HUES6 (cell line): ENCODE data around the gene ZNF236.

Experiments used
- H3K27ac ChIP-seq: 2 replicates; pipeline ENCODE4 v1.7.0; 2013; ENCODE audit warnings: low read depth, mild to moderate bottlenecking, low read length, inconsistent platforms
- H3K27me3 ChIP-seq: 2 replicates; pipeline ENCODE4 v1.6.1; 2013; ENCODE audit warnings: low read length; ENCODE audit not compliant: control insufficient read depth, insufficient read depth
- H3K36me3 ChIP-seq: 2 replicates; pipeline ENCODE4 v1.6.1; 2013; ENCODE audit warnings: low read length; ENCODE audit not compliant: control insufficient read depth, insufficient read depth
- H3K4me1 ChIP-seq: 2 replicates; pipeline ENCODE4 v1.6.1; 2013; ENCODE audit warnings: low read length; ENCODE audit not compliant: control insufficient read depth, insufficient read depth
- H3K4me3 ChIP-seq: 2 replicates; pipeline ENCODE4 v1.5.1; 2013; ENCODE audit warnings: low read depth, low read length
- H3K9ac ChIP-seq: one replicate; pipeline ENCODE4 v1.6.1; 2013; ENCODE audit warnings: mild to moderate bottlenecking, low read length
- H3K9me3 ChIP-seq: 2 replicates; pipeline ENCODE4 v1.6.1; 2013; ENCODE audit warnings: low read depth, low read length; ENCODE audit not compliant: control insufficient read depth, insufficient read depth

Gene ZNF236

GRCh38 chr18:76886112-76886511, 63.8 kb downstream of the ZNF236 start:
- no peaks in the 10 kb centered on the region for H3K4me1 ChIP-seq
- peaks cover 58% of the 10 kb centered on the region for H3K36me3 ChIP-seq
- H3K27me3 ChIP-seq = no peaks in the 10 kb centered on the region
- no peaks in the 10 kb centered on the region for H3K9me3 ChIP-seq
- H3K9ac ChIP-seq = no peak overlapping the region
- H3K27ac ChIP-seq = no peak overlapping the region
- H3K4me3 ChIP-seq = no peak overlapping the region

GRCh38 chr18:76889091-76889699, 66.8 kb downstream of the ZNF236 start:
- Histone ChIP-seq H3K4me3 (no peak overlapping the region), H3K27ac (no peak overlapping the region), H3K36me3 (peaks cover 37% of the 10 kb centered on the region), H3K9ac (no peak overlapping the region), H3K9me3 (no peaks in the 10 kb centered on the region), H3K4me1 (no peaks in the 10 kb centered on the region), H3K27me3 (no peaks in the 10 kb centered on the region)

DNA sequence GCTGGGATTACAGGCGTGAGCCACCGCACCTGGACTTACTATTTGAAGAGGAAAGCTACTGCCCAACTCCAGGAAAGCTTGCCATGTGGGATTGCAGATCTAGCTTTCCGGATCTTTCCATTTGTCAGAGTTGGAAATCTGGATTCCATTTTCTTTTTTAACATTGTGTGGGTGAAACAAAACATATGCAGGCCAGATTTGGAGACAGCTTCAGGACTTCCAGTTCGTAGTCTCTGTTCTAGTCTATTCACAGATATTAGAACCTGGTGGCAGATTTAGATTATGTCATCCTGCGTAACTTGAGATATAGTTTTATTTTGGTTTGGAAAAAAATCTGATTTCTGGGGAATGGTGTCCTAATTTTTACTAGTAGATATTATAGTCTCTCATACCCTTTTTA, 70.5 kb downstream of the ZNF236 start:
- peaks cover 50% of the 10 kb centered on the region for H3K36me3 ChIP-seq
- no peak overlapping the region for H3K4me3 ChIP-seq
- H3K9me3 ChIP-seq = peaks cover 10% of the 10 kb centered on the region; the same call in 1 of the 2 replicates
- no peaks in the 10 kb centered on the region for H3K27me3 ChIP-seq
- no peak overlapping the region for H3K9ac ChIP-seq
- no peaks in the 10 kb centered on the region for H3K4me1 ChIP-seq
- H3K27ac ChIP-seq = no peak overlapping the region

- no peak overlapping the region for H3K27ac ChIP-seq
- no peaks in the 10 kb centered on the region for H3K4me1 ChIP-seq
- no peak overlapping the region for H3K4me3 ChIP-seq
- H3K9me3 ChIP-seq = peaks cover 10% of the 10 kb centered on the region; the same call in 1 of the 2 replicates
- H3K9ac ChIP-seq = no peak overlapping the region
- no peaks in the 10 kb centered on the region for H3K27me3 ChIP-seq
- H3K36me3 ChIP-seq = peaks cover 51% of the 10 kb centered on the region
Measured at GRCh38 chr18:76894566-76895346, 72.4 kb downstream of the ZNF236 start.

- no peaks in the 10 kb centered on the region for H3K4me1 ChIP-seq
- H3K36me3 ChIP-seq = peaks cover 52% of the 10 kb centered on the region
- H3K9ac ChIP-seq = no peak overlapping the region
- no peak overlapping the region for H3K4me3 ChIP-seq
- H3K27ac ChIP-seq = no peak overlapping the region
- no peaks in the 10 kb centered on the region for H3K27me3 ChIP-seq
- peaks cover 10% of the 10 kb centered on the region; the same call in 1 of the 2 replicates for H3K9me3 ChIP-seq
Measured at GRCh38 chr18:76895498-76895897, 73.1 kb downstream of the ZNF236 start.

GRCh38 chr18:76896677-76897076, 74.3 kb downstream of the ZNF236 start:
- H3K36me3 ChIP-seq = peaks cover 49% of the 10 kb centered on the region
- H3K4me1 ChIP-seq = no peaks in the 10 kb centered on the region
- H3K27ac ChIP-seq = no peak overlapping the region
- H3K27me3 ChIP-seq = no peaks in the 10 kb centered on the region
- H3K9me3 ChIP-seq = peaks cover 10% of the 10 kb centered on the region; the same call in 1 of the 2 replicates
- H3K9ac ChIP-seq = no peak overlapping the region
- H3K4me3 ChIP-seq = no peak overlapping the region

DNA sequence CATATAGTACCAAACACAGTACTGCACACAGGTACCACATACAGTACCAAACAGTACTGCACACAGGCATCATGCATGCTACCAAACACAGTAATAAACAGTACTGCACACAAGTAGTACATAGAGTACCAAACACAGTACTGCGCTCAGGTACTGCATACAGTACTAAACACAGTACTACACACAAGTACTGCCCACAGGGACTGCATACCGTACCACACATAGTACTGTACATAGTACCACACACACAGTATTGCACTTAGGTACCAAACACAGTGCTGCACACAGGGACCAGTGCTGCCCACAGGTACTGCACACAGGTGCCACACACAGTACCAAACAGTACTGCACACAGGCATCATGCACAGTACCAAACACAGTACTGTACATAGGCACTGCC, 74.9 kb downstream of the ZNF236 start:
- Histone ChIP-seq H3K27ac (no peak overlapping the region), H3K9ac (no peak overlapping the region), H3K4me3 (no peak overlapping the region), H3K4me1 (no peaks in the 10 kb centered on the region), H3K9me3 (peaks cover 10% of the 10 kb centered on the region; the same call in 1 of the 2 replicates), H3K27me3 (no peaks in the 10 kb centered on the region), H3K36me3 (peaks cover 50% of the 10 kb centered on the region)

DNA sequence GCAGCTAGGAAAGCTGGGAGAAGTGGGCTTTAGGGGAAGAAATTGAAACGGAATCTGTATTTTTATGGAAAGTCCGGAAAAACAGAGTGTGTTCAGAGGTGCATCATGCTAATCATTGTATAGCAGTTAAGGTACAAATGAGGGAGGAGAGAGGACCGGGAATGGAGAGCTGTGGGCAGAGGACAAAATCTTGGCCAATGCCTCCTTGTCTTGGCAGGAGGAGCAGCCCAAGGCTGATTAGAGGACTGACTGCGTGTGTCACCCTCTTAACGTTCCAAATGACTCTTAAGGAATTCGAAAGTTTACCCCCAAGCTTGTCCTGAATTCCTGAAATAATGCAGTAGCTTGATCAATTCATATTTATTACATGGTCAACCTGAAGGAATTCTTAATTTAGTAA, 81.0 kb downstream of the ZNF236 start:
- no peak overlapping the region for H3K4me3 ChIP-seq

GRCh38 chr18:76905821-76906220, 83.5 kb downstream of the ZNF236 start:
- Histone ChIP-seq H3K36me3 (peaks cover 46% of the 10 kb centered on the region), H3K4me3 (no peak overlapping the region), H3K9ac (no peak overlapping the region), H3K4me1 (no peaks in the 10 kb centered on the region), H3K27ac (no peak overlapping the region), H3K27me3 (no peaks in the 10 kb centered on the region), H3K9me3 (no peaks in the 10 kb centered on the region)

More for the DNA sequence above, 81.0 kb downstream of the ZNF236 start:
- H3K9ac ChIP-seq = no peak overlapping the region
- H3K9me3 ChIP-seq = no peaks in the 10 kb centered on the region
- H3K36me3 ChIP-seq = peaks cover 39% of the 10 kb centered on the region
- no peaks in the 10 kb centered on the region for H3K4me1 ChIP-seq
- H3K27ac ChIP-seq = no peak overlapping the region
- no peaks in the 10 kb centered on the region for H3K27me3 ChIP-seq

DNA sequence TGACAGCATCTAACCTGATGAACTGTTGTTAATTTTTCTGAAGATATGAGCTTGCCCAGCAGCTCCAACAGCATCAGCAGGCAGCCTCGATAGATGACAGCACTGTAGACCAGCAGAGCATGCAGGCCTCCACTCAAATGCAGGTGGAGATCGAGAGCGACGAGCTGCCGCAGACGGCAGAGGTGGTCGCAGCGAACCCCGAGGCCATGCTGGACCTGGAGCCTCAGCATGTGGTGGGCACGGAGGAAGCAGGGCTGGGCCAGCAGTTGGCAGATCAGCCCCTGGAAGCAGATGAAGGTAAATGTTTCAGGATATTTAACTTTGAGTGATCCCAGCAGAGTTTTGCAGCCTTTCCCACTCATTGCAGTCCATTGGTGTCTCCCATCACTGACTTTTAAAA, 85.9 kb downstream of the ZNF236 start:
- H3K27me3 ChIP-seq = no peaks in the 10 kb centered on the region
- H3K27ac ChIP-seq = no peak overlapping the region
- no peaks in the 10 kb centered on the region for H3K9me3 ChIP-seq
- no peak overlapping the region for H3K4me3 ChIP-seq
- H3K4me1 ChIP-seq = no peaks in the 10 kb centered on the region
- H3K9ac ChIP-seq = no peak overlapping the region
- H3K36me3 ChIP-seq = peaks cover 65% of the 10 kb centered on the region

DNA sequence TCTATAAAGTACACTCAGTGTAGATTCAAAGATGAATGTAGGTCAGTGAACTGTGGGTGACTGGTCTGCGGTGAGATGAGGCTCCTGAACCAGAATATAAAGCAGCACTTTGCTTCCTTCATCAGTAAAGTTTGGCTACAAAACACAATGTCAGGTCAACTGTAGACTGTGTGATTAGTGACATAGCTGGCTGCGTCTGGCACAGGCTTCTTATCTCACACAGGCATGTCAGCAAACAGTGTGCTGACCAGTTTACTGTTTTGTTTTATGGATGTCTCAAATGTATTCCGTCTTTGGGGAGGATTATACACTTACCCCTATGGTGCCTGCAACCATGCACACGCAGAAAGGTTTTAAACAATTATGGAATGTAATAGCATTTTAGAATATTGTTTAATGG, 87.1 kb downstream of the ZNF236 start:
- H3K27me3 ChIP-seq = no peaks in the 10 kb centered on the region

More for the DNA sequence above, 87.1 kb downstream of the ZNF236 start:
- no peak overlapping the region for H3K9ac ChIP-seq
- H3K4me3 ChIP-seq = no peak overlapping the region
- H3K9me3 ChIP-seq = no peaks in the 10 kb centered on the region
- H3K27ac ChIP-seq = no peak overlapping the region
- peaks cover 73% of the 10 kb centered on the region for H3K36me3 ChIP-seq
- H3K4me1 ChIP-seq = no peaks in the 10 kb centered on the region
